HepG2 (cell line): ENCODE data around the gene CALR. TPM values are rescaled to one million over a fixed set of nuclear protein-coding genes. Genes with fewer than 3 reads are reported as not detected.

Experiments used
- BCL3 ChIP-seq: sonication (generic); formaldehyde crosslinking; IDR thresholded peaks from 2 replicates; pipeline ENCODE4 v1.5.1; 2020; ENCODE audit warnings: mild to moderate bottlenecking, missing genetic modification reagents, moderate library complexity
- CBFB ChIP-seq: sonication (generic); formaldehyde crosslinking; IDR thresholded peaks from 2 replicates; pipeline ENCODE4 v1.4.0; 2020; ENCODE audit warnings: missing genetic modification reagents
- CHD4 ChIP-seq: fragments of 200-600 bp; sonication (generic); IDR thresholded peaks from 2 replicates; pipeline ENCODE4 v1.7.0; 2017; ENCODE audit warnings: mild to moderate bottlenecking, low read length, borderline replicate concordance
- ELK4 ChIP-seq: sonication (generic); formaldehyde crosslinking; IDR thresholded peaks from 2 replicates; pipeline ENCODE4 v1.9.0; 2021; ENCODE audit warnings: missing genetic modification reagents, borderline replicate concordance
- ETV6 ChIP-seq: sonication (generic); formaldehyde crosslinking; conservative IDR thresholded peaks from 2 replicates; pipeline ENCODE4 v1.4.0; 2020; ENCODE audit warnings: missing genetic modification reagents
- GLI4 ChIP-seq: sonication (generic); formaldehyde crosslinking; IDR thresholded peaks from 2 replicates; pipeline ENCODE4 v1.5.1; 2020; ENCODE audit warnings: missing genetic modification reagents, mild to moderate bottlenecking, moderate library complexity, borderline replicate concordance
- HDAC2 ChIP-seq: sonication (generic); formaldehyde crosslinking; IDR thresholded peaks from 2 replicates; pipeline ENCODE4 v1.4.0; 2020; ENCODE audit warnings: missing genetic modification reagents
- KAT2B ChIP-seq: fragments of 150-350 bp; IDR thresholded peaks from 2 replicates; pipeline ENCODE4 v1.6.1; 2014; ENCODE audit warnings: low read depth, low read length, borderline replicate concordance
- NFIC ChIP-seq: IDR thresholded peaks from 2 replicates; pipeline ENCODE4 v1.6.1; 2012; ENCODE audit warnings: mild to moderate bottlenecking, low read length, inconsistent platforms
- ONECUT2 ChIP-seq: sonication (generic); formaldehyde crosslinking; IDR thresholded peaks from 2 replicates; pipeline ENCODE4 v1.4.0; 2020; ENCODE audit warnings: missing genetic modification reagents
- POGK ChIP-seq: sonication (generic); formaldehyde crosslinking; conservative IDR thresholded peaks from 2 replicates; pipeline ENCODE4 v1.8.0; 2022; ENCODE audit warnings: mild to moderate bottlenecking, moderate library complexity, missing genetic modification reagents
- SALL2 ChIP-seq: sonication (generic); formaldehyde crosslinking; IDR thresholded peaks from 2 replicates; pipeline ENCODE4 v1.8.1; 2023; ENCODE audit warnings: mild to moderate bottlenecking, missing genetic modification reagents, inconsistent platforms
- SMAD3 ChIP-seq: sonication (generic); formaldehyde crosslinking; IDR thresholded peaks from 2 replicates; pipeline ENCODE4 v1.4.0; 2020; ENCODE audit warnings: missing genetic modification reagents
- SPEN ChIP-seq: sonication (generic); formaldehyde crosslinking; IDR thresholded peaks from 2 replicates; pipeline ENCODE4 v1.5.1; 2020; ENCODE audit warnings: low read depth, mild to moderate bottlenecking, missing genetic modification reagents
- TARDBP ChIP-seq: sonication (generic); formaldehyde crosslinking; IDR thresholded peaks from 2 replicates; pipeline ENCODE4 v1.8.0; 2022; ENCODE audit warnings: mild to moderate bottlenecking, missing genetic modification reagents
- TRIM22 ChIP-seq: fragments of 450-650 bp; IDR thresholded peaks from 2 replicates; pipeline ENCODE4 v1.6.1; 2017
- ZNF224 ChIP-seq: sonication (generic); formaldehyde crosslinking; IDR thresholded peaks from 2 replicates; pipeline ENCODE4 v1.5.0; 2020; ENCODE audit warnings: mild to moderate bottlenecking, missing genetic modification reagents
- ZNF496 ChIP-seq: sonication (generic); formaldehyde crosslinking; IDR thresholded peaks from 2 replicates; pipeline ENCODE4 v1.8.1; 2023; ENCODE audit warnings: mild to moderate bottlenecking, moderate library complexity, missing genetic modification reagents; ENCODE audit not compliant: insufficient replicate concordance
- ZNF574 ChIP-seq: sonication (generic); formaldehyde crosslinking; IDR thresholded peaks from 2 replicates; pipeline ENCODE4 v1.4.0; 2020; ENCODE audit warnings: missing genetic modification reagents
- ZNF652 ChIP-seq: IDR thresholded peaks from 2 replicates; pipeline ENCODE4 v1.6.1; 2016; ENCODE audit warnings: low read depth, borderline replicate concordance
- ZNF720 ChIP-seq: sonication (generic); formaldehyde crosslinking; IDR thresholded peaks from 2 replicates; pipeline ENCODE4 v1.4.0; 2020; ENCODE audit warnings: missing genetic modification reagents
- ZNF746 ChIP-seq: sonication (generic); formaldehyde crosslinking; IDR thresholded peaks from 2 replicates; pipeline ENCODE4 v1.8.0; 2022; ENCODE audit warnings: mild to moderate bottlenecking, missing genetic modification reagents
- polyA plus RNA-seq, 8 experiments: library from polyadenylated mRNA; depleted of rRNA in 3 of 8; stranded (reverse) in 7 of 8; unstranded in 1 of 8; fragments of >200 nt; fragmentation: Illumina TruSeq in 4 of 8; extraction: Trizol in 4 of 8; gene quantifications; 2 replicates each; pipeline versions ENCODE4 v1.2.1 to v1.2.3, GENCODE V29; 2011 to 2016; ENCODE audit warnings: low read depth in 4 of 8, missing spikeins in 1 of 8, mixed read lengths in 1 of 8; ENCODE audit not compliant: insufficient read depth in 1 of 8
- total RNA-seq, 5 experiments: library from RNA; depleted of rRNA; stranded (reverse); fragments of >200 nt; fragmentation: Illumina TruSeq; extraction: Trizol; gene quantifications; 2 replicates each; pipeline ENCODE4 v1.2.3, GENCODE V29; 2016; ENCODE audit warnings: low read depth in 1 of 5

CALR gene
- total and polyA plus RNA-seq, 2 of the 13 experiments (the other 11 are each of a cell fraction or from before 2014, with no cell fraction given), result 898 to 934 TPM

GRCh38 chr19:12983542-12984142 lies 45.2 kb downstream of the CALR start (continued):
- TF ChIP-seq POGK (CRISPR knock-in tag) (0 out of 2 replicates have a peak, but pooled peaks have one; percentile 46), ZNF224 (CRISPR knock-in tag) (no peak), HDAC2 (0 out of 2 replicates have a peak, but pooled peaks have one; percentile 27), CBFB (CRISPR knock-in tag) (peak; percentile 47; the same call in 1 of the 2 replicates), TRIM22 (no peak), BCL3 (CRISPR knock-in tag) (no peak), GLI4 (no peak), ZNF652 (no peak), ETV6 (CRISPR knock-in tag) (peak; percentile 61; the same call in 1 of the 2 replicates), TARDBP (CRISPR knock-in tag) (peak; percentile 28; the same call in 1 of the 2 replicates), SALL2 (CRISPR knock-in tag) (no peak), KAT2B (no peak), SPEN (CRISPR knock-in tag) (peak; percentile 37; the same call in 1 of the 2 replicates), ZNF574 (peak; percentile 56), ONECUT2 (no peak), ZNF720 (no peak), ZNF496 (no peak), ZNF746 (CRISPR knock-in tag) (no peak), ELK4 (CRISPR knock-in tag) (no peak), NFIC (no peak), SMAD3 (CRISPR knock-in tag) (0 out of 2 replicates have a peak, but pooled peaks have one; percentile 35), CHD4 (no peak)
